Effector memory CD8-positive, alpha-beta T cell (primary cell): Measurements from ENCODE around the gene KRTAP10-10.
A peak's percentile ranks its signal among the peaks of the same experiment; 100 is the strongest.
"Not testable (repeated sequence)": the region's sequence is repeated elsewhere in the genome, so short reads cannot be mapped to it uniquely, and the experiment has no call there.

Source experiments
- ATAC-seq: fragments of 150-1000 bp; cut with Tn5 transposase; replicated peaks from 2 replicates; pipeline ENCODE4 v1.10.0; 2021; ENCODE audit warnings: mild to moderate bottlenecking, moderate library complexity
- DNase-seq, 3 experiments: peaks; one replicate each; pipeline ENCODE4 v3.0.0; 2021
- H3K27ac Mint-ChIP-seq, 2 donors: one replicate each; pipeline ENCODE4 v1.8.0; 2022; ENCODE audit warnings: mild to moderate bottlenecking in 2 of 2, mixed read lengths in 2 of 2, moderate library complexity in 2 of 2
- H3K27me3 Mint-ChIP-seq, 2 donors: one replicate each; pipeline ENCODE4 v1.8.0; 2022; ENCODE audit warnings: mixed read lengths in 2 of 2
- H3K36me3 Mint-ChIP-seq: one replicate; pipeline ENCODE4 v1.8.0; 2022; ENCODE audit warnings: mild to moderate bottlenecking, moderate library complexity, mixed read lengths; ENCODE audit not compliant: insufficient read depth
- H3K4me1 Mint-ChIP-seq, 2 donors: one replicate each; pipeline ENCODE4 v1.8.0; 2022; ENCODE audit warnings: low read depth in 2 of 2, mixed read lengths in 2 of 2
- H3K4me3 Mint-ChIP-seq, 2 donors: one replicate each; pipeline ENCODE4 v1.8.0; 2022; ENCODE audit warnings: mild to moderate bottlenecking in 2 of 2, mixed read lengths in 2 of 2, moderate library complexity in 2 of 2
- H3K9me3 Mint-ChIP-seq, 2 donors: one replicate each; pipeline ENCODE4 v1.8.0; 2022; ENCODE audit warnings: mixed read lengths in 2 of 2

The KRTAP10-10 gene

DNA sequence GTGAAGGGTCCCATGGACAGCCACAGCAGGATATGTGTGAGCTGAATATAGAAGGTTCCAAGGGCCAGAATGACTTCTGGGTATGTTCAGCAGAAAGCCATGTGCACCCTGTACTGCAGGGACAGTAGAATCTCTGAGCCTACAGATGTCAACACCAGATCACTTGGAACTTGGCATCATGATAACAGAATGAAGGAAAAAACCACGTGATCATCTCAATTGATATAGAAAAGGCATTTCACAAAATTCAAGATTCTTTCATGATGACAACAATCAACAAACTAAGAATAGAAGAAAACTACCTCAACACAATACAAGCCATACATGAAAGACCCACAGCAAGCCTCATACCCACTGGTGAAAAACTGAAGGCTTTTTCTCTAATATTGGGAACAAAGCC, 30.5 kb downstream of the KRTAP10-10 start:
- Mint-ChIP-seq H3K4me1 (peaks cover 3 to 16% of the 10 kb centered on the region in 2 donors), H3K4me3 (no peak overlapping the region), H3K36me3 (no peaks in the 10 kb centered on the region), H3K27me3 (peaks cover 0 to 19% of the 10 kb centered on the region in 2 donors), H3K9me3 (no peaks in the 10 kb centered on the region), H3K27ac (no peak overlapping the region)
- ATAC-seq (no peak), DNase-seq (no peak)

DNA sequence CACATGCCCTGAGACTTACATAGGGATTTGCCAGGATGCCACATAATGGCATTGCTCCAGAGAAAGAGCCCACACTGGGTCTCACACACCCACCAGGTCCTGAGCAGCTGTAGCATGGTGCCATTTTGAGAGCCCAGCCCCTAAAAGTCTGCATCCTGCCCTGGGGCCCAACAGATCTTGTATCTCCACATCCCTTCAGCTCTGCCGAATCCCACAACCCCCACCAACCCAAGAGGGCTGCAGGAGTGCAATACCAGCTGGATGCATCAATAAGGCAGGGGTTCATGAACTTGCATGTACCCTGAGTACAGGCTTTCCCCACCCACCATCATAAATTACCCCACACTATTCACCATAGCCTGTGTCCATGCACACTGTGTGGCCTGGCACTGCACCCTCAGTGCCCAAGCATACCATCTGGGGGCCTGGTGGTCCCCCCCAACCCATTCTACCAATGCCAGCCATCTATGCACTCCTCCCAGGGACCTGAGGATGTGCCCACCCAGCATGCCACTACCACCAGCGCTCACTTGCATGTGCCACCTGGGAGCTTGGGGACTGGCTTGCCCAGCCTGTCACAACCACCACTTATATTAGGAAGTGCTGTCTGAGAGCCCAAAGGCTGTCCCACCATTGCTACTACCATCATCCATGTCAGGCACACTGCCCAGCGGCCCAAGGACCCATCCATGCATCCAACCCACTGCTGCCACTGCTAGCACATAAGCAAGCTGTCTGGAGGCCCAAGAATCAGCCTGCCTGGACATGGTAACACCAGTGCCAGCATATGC, 33.7 kb downstream of the KRTAP10-10 start:
- DNase-seq (no peak), ATAC-seq (no peak)
- H3K9me3 Mint-ChIP-seq = peaks cover 0 to 6% of the 10 kb centered on the region in 2 donors
- H3K27me3 Mint-ChIP-seq = peaks cover 0 to 16% of the 10 kb centered on the region in 2 donors
- no peak overlapping the region for H3K27ac Mint-ChIP-seq
- peaks cover 4% of the 10 kb centered on the region for H3K36me3 Mint-ChIP-seq
- H3K4me1 Mint-ChIP-seq = peaks cover 2 to 16% of the 10 kb centered on the region in 2 donors
- H3K4me3 Mint-ChIP-seq = no peak overlapping the region

DNA sequence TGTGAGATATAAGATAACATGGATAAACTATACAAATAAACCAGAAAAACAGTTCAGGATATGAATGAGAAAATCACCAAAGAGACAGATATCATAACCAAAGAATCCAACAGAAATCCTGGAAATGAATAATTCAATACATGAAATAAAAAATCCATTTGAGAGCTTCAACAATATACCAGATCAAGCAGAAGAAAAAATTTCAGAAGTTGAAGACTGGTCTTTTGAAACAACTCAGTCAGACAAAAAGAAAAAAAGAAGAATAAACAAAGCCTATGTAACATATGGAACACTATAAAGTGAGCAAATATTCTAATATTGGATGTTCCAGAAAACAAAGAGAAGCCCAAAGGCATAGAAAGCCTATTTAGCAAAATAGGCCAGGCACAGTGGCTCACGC, 34.8 kb downstream of the KRTAP10-10 start:
- ATAC-seq = no peak
- peaks cover 4% of the 10 kb centered on the region for H3K36me3 Mint-ChIP-seq
- DNase-seq = no peak
- H3K27ac Mint-ChIP-seq = no peak overlapping the region
- peaks cover 0 to 11% of the 10 kb centered on the region in 2 donors for H3K4me1 Mint-ChIP-seq
- H3K9me3 Mint-ChIP-seq = peaks cover 0 to 6% of the 10 kb centered on the region in 2 donors
- H3K27me3 Mint-ChIP-seq = peaks cover 0 to 8% of the 10 kb centered on the region in 2 donors
- no peak overlapping the region for H3K4me3 Mint-ChIP-seq

DNA sequence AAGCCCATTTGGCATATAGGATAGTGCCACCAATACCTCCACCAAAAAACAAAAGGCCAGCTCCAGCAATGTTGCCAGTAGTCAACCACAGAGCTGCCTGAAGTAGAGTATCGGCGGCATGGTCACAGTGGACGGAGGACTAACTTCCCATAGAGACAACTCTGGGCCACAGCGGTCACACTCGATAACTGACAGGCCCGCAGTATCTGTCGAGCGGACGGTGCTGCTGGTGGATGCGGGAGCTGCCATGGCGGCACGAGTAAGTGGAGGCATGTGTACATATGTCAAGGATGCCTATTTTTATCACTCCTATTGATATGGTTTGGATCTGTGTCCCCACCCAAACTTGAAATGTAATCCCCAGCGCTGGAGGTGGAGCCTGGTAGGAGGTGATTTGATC, 40.7 kb downstream of the KRTAP10-10 start:
- Mint-ChIP-seq H3K27me3 (peaks cover 5 to 30% of the 10 kb centered on the region in 2 donors), H3K4me3 (no peak overlapping the region), H3K36me3 (peaks cover 4% of the 10 kb centered on the region), H3K27ac (no peak overlapping the region), H3K9me3 (peaks cover 0 to 4% of the 10 kb centered on the region in 2 donors), H3K4me1 (no peaks in the 10 kb centered on the region)
- DNase-seq (no peak), ATAC-seq (no peak)

DNA sequence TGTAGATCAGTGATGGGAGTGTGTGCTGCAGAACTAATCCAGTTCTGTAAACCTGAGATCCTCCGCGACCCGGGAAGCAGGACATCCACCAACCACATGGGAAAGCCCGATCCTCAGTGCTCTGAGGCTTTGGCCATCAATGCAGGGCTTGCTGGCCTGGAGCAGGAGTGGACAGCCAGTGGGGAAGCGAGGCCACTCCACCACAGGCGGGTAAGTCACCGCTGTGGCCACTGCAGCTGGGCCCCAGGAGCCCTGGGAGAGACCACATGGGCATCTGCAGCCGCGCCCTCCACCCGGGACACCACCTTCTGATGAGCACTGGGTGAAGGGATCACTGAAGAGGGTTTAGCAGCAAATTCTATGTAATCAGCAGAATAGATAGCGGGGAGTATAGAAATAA, 44.0 kb downstream of the KRTAP10-10 start:
- DNase-seq = no peak
- peaks cover 4 to 6% of the 10 kb centered on the region in 2 donors for H3K4me1 Mint-ChIP-seq

DNA sequence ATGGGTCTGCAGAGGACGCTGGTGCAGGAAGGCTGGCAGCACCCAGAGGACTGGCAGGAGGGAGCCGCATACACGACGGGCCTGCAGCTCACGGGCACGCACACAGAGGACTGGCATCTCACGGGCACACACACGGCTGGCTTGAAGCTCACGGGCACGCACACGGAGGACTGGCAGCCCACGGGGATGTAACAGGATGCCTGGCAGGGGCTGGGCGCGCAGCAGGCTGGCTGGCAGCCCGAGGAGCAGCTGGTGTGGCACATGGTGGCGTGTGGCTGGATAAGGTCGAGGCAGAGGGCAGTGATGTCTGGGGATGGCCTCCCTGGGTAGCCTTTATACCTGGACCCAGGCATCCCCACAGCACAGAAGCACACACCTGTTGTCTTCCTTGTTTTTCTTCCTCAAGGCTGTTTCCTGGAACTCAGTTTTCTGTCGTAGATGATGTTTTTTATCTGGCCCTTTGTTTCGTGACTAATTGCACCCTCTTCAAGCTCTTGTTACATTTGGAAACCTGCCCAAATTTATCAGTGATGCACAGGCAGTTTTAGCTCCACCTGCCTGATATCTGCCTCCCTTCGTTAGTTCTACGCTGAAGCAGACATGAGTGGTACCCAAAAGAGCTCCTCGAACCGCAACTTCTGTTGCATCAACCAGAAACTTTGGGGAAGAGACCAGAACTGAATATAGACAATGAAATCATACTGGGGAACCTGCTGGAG, 44.9 kb downstream of the KRTAP10-10 start, which contains the start of gene KRTAP12-1:
TSS of gene KRTAP12-1 (minus strand) at position 303 of the 719 bp plus-strand sequence. CDS start at position 263, 40 bp downstream.
- DNase-seq (no peak), ATAC-seq (no peak)
- H3K36me3 Mint-ChIP-seq = no peaks in the 10 kb centered on the region
- peaks cover 9 to 13% of the 10 kb centered on the region in 2 donors for H3K4me1 Mint-ChIP-seq
- H3K9me3 Mint-ChIP-seq = no peaks in the 10 kb centered on the region
- H3K27ac Mint-ChIP-seq = no peak within 1 kb of the TSS
- no peak within 1 kb of the TSS for H3K4me3 Mint-ChIP-seq
- H3K27me3 Mint-ChIP-seq = peaks cover 20 to 49% of the 10 kb centered on the region in 2 donors

More for the DNA sequence above, 44.0 kb downstream of the KRTAP10-10 start:
- H3K27me3 Mint-ChIP-seq = peaks cover 12 to 41% of the 10 kb centered on the region in 2 donors
- no peak for ATAC-seq
- no peaks in the 10 kb centered on the region for H3K36me3 Mint-ChIP-seq
- H3K9me3 Mint-ChIP-seq = no peaks in the 10 kb centered on the region
- H3K4me3 Mint-ChIP-seq = no peak overlapping the region
- H3K27ac Mint-ChIP-seq = no peak overlapping the region

DNA sequence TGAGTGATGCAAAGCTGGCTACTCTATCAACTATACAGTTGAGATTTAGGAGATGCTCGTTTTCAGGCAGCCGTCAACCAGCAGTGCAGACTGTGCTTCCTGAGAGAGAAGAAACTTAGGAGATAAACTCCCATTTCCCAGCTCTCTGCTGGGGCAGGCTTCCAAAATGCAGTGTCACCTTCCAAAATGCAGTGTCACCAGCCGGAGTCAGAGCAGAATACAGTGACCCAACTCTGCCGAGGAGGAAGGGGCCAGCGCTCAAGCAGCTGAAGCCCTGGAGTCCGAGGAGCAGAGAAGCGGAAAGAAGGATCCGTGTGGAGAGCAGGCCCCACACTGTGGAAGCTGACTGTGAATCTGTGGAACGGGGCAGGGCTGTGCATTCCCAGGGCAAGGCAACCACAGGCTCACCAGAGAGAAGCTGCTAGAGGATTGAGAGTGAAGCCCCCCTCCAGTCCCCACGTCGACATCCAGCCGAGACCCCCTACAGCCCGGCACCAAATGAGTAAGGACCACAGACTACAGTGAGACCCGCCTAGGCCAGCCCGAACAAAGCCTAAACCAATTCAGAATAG, 45.5 kb downstream of the KRTAP10-10 start:
- no peaks in the 10 kb centered on the region for H3K36me3 Mint-ChIP-seq
- H3K4me3 Mint-ChIP-seq = no peak overlapping the region
- peaks cover 22 to 56% of the 10 kb centered on the region in 2 donors for H3K27me3 Mint-ChIP-seq
- no peak for ATAC-seq
- no peak for DNase-seq
- H3K27ac Mint-ChIP-seq = no peak overlapping the region
- H3K9me3 Mint-ChIP-seq = no peaks in the 10 kb centered on the region
- peaks cover 9 to 13% of the 10 kb centered on the region in 2 donors for H3K4me1 Mint-ChIP-seq

DNA sequence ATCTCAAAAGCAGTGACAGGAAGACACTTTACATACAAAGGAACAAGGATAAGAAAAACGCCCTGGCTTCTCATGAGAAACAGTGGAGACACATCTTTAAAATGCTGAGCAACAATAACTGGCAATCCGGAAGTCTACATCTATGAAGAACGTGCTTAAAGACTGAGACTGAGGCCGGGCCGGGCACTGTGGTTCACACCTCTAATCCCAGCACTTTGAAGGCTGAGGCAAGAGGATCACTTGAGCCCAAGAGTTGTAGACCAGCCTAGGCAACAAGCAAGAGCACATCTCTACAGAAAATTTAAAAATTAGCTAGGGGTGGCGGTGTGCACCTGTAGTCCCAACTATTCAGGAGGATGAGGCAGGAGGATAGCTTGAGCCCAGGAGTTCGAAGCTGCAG, 46.9 kb downstream of the KRTAP10-10 start:
- H3K27me3 Mint-ChIP-seq = peaks cover 22 to 64% of the 10 kb centered on the region in 2 donors
- peak overlapping the region in 1 of 2 donors; percentile 15 for H3K27ac Mint-ChIP-seq
- peaks cover 9 to 13% of the 10 kb centered on the region in 2 donors for H3K4me1 Mint-ChIP-seq
- H3K4me3 Mint-ChIP-seq = no peak overlapping the region
- no peaks in the 10 kb centered on the region for H3K9me3 Mint-ChIP-seq
- no peaks in the 10 kb centered on the region for H3K36me3 Mint-ChIP-seq
- ATAC-seq (no peak), DNase-seq (no peak)

DNA sequence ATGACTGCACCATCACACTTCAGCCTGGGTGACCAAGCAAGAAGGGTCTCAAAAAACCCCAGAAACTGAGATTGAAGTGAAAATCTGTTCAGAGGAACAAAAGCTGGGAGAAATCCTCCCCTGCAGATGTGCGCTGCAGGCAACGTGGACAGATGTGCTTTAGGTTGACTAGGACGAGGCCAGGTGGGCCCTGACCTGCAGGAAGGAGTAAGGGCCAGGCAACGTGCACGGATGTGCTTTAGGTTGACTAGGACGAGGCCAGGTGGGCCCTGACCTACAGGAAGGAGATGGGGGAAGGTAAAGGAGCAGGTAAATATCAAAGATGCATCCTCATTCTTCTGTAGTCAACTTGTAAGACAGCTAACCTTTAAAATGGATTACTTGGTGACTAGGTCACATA, 47.3 kb downstream of the KRTAP10-10 start:
- Mint-ChIP-seq H3K4me3 (no peak overlapping the region), H3K9me3 (no peaks in the 10 kb centered on the region), H3K27me3 (peaks cover 22 to 64% of the 10 kb centered on the region in 2 donors), H3K4me1 (peaks cover 9 to 13% of the 10 kb centered on the region in 2 donors), H3K36me3 (no peaks in the 10 kb centered on the region), H3K27ac (peak overlapping the region in 1 of 2 donors; percentile 15)
- DNase-seq (no peak), ATAC-seq (no peak)

DNA sequence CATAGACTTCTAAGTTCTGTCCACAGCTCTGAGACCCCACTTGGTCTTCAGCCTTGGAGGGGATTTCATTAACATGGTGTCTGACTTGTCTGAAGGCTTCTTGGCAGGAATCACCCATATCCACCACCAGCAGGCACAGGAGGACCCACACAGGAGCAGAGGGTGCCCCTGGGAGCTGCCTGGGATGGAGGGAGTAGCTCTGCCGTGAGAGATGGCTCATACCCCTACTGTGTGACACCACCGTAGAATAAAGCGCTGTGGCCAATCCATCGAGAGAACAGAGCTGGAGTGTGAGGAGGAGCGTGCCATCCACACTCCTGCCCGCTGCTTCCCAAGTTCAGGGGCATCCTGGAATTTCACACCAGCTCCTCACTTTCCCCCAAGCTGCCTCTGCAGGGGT, 47.9 kb downstream of the KRTAP10-10 start:
- DNase-seq = not testable (repeated sequence)
- peaks cover 22 to 58% of the 10 kb centered on the region in 2 donors for H3K27me3 Mint-ChIP-seq

DNA sequence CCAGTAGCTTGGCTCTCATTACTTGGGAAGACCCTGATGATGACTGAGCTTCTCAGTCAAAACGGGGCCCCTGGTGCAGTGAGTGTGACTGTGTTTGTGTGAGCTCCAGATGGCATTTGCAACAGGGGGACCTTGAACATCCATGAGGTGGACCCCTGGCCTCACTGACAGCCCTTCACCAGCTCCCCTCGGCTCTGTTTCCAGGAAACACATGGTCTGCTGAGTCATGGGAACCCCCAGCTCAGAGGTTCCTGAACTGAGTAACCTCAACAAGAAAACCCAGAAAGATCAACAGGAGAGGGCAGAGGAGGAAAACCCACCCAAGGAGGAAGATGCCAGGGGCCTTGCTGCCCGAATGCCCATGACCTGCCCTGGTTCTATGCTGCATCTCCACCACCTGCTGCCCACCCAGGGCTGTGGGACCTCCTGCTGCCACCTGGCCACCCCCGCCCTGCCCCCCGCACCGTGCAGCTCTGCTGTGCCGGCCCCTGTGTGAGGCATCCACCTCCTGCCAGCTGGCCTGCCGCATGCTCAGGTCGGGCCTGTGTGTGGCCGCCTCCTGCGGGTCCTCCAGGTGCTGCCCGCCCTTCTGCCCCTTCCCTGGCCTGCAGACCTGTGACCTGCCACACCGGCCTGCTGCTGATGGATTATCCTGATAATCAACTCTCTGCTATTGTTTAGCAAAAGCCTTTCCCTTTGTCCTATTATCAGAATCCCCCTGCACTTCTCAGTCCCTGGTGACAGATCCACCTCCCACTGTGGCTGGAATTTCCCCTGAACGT, 49.0 kb downstream of the KRTAP10-10 start:
- H3K4me1 Mint-ChIP-seq = peaks cover 9 to 13% of the 10 kb centered on the region in 2 donors
- ATAC-seq (no peak), DNase-seq (no peak)
- peak overlapping the region in 1 of 2 donors; percentile 51 for H3K27ac Mint-ChIP-seq
- H3K27me3 Mint-ChIP-seq = peaks cover 20 to 51% of the 10 kb centered on the region in 2 donors
- no peak overlapping the region for H3K4me3 Mint-ChIP-seq
- H3K36me3 Mint-ChIP-seq = no peaks in the 10 kb centered on the region
- no peaks in the 10 kb centered on the region for H3K9me3 Mint-ChIP-seq

More for the DNA sequence above, 47.9 kb downstream of the KRTAP10-10 start:
- Mint-ChIP-seq H3K4me1 (peaks cover 9 to 13% of the 10 kb centered on the region in 2 donors), H3K27ac (peak overlapping the region in 1 of 2 donors; percentile 15)
- not testable (repeated sequence) for H3K36me3 Mint-ChIP-seq, H3K9me3 Mint-ChIP-seq, ATAC-seq, H3K4me3 Mint-ChIP-seq

DNA sequence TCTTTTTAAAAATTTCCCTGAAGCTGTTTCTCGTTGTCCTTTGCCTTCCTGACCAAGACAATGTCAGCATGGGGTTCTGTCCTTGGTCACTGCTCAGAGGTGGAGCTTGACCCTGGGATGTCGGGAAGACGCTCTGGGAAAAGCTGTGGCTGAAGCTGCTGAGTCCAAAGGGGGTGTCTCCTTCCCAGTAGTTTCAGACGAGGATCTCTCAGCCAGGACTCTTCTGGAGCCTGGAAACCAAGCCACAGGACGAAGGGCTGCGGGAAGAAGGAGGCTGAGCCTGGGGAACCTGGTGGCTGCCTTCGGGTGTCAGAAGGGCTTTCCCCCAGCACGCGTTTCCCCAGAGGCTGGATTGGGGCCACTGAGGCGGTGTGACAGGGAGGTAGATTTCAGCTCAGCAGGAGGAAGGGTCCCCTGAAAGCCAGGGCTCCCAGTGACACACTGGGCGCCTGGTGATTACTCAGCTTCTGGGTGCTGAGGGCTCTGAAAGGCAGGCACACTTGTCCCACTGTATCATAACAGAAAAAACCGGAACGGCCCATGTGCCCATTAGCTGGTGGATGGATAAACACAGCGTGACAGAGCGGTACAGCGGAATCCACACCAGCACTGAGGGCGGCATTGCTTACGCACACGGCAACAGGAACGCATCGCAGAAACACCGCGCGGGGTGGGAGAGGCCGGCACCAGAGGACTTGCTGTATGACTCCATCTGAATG, 49.8 kb downstream of the KRTAP10-10 start:
- H3K4me1 Mint-ChIP-seq = peaks cover 9 to 13% of the 10 kb centered on the region in 2 donors
- no peak overlapping the region for H3K4me3 Mint-ChIP-seq
- peaks cover 18 to 43% of the 10 kb centered on the region in 2 donors for H3K27me3 Mint-ChIP-seq
- H3K9me3 Mint-ChIP-seq = no peaks in the 10 kb centered on the region
- no peak for DNase-seq
- H3K36me3 Mint-ChIP-seq = no peaks in the 10 kb centered on the region
- ATAC-seq = no peak
- peak overlapping the region in 1 of 2 donors; percentile 51 for H3K27ac Mint-ChIP-seq
